M059J (cell line): ENCODE data around the gene STRIT1. TPM values are rescaled to one million over a fixed set of nuclear protein-coding genes. Genes with fewer than 3 reads are reported as not detected.
A peak's percentile ranks its signal among the peaks of the same experiment; 100 is the strongest.
"Not testable (repeated sequence)": the region's sequence is repeated elsewhere in the genome, so short reads cannot be mapped to it uniquely, and the experiment has no call there.

Experiments used
- DNase-seq: peaks from one replicate; pipeline ENCODE4 v3.0.0-alpha.2; 2012; ENCODE audit warnings: low read depth
- total RNA-seq: library from RNA; depleted of rRNA; stranded (reverse); fragments of >200 nt; shearing (Covaris generic); gene quantifications from 2 replicates; pipeline ENCODE4 v1.2.3, GENCODE V29; 2014; rRNA removed

STRIT1 gene
- total RNA-seq, 1 experiment from 2014 or later = not detected

- peak; percentile 40 for DNase-seq
These were observed 22.8 kb downstream of the STRIT1 start for GRCh38 chr3:155270485-155271342.

DNA sequence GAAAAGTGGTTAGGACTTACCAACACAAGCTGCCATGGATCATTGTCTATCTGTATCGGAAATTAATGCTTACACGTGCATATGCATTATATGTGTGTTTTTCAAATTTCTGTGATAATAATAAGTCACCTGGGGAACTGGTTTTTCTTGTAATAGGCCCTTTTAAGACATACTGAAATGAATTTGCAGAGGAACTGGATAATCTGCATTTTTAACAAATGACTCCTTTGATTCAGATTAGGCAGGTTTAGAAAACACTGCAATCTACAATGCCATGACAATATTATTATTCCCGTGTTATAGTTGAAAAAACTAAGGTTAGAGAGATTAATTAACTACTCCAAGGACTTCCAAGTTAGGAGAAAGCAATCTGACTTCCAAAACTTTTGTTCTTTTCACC is 23.4 kb downstream of the STRIT1 start:
- no peak for DNase-seq

GRCh38 chr3:155262855-155263254 is 30.6 kb downstream of the STRIT1 start:
- not testable (repeated sequence) for DNase-seq

DNA sequence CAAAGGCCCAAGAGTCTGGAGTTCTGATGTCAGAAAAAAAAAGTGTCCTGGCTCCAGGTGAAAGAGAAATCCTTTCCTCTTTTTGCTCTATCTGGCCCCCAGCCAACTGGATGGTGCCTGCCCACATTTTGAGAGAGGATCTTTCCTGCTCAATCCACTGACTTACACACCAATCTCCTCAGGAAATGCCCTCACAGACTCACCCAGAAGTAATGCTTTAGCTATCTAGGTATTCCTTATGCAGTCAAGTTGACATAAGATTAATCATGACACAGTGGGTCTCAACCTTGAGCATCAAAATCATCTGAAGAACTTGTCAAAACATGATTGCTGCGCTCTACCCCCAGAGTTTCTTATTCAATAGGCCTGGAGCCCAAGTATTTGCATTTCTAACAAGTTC is 31.2 kb downstream of the STRIT1 start:
- no peak for DNase-seq

- no peak for DNase-seq
These were observed 39.0 kb downstream of the STRIT1 start for GRCh38 chr3:155254445-155254844.

DNA sequence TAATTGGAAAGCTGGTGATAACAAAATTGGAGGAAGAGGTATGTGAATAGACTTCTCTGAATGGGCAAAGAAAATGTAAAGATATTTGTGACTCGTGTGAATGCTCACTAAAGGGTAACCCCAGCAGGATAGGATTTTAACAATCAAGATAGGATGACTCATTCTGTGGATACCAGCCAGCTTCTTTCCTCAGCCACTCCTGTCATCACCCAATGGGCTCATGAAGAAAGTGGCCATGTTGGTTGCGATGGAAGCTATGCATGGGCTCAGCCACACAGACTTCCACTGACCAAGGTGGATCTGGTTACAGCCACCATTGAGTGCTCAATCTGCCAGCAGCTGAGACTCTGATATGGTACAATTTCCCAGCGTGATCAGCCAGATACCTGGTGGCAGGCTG is 40.9 kb downstream of the STRIT1 start:
- peak; percentile 72 for DNase-seq

DNA sequence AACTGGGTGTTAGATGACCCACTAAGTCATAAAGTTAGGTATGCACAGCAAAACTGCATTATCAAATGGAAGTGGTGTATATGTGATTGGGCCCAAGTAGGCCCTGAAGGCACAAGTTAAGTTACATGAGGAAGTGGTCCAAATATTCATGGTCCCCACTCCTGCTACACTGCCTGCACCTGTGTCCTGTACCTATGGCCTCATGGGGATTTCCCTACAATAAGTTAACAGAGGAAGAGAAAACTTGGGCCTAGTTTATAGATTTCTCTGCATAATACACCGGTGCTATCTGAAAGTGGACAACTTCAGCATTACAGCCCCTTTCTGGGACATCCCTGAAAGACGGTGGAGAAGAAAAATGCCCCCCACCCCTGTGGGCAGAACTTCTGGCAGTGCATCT is 41.5 kb downstream of the STRIT1 start:
- DNase-seq = no peak

DNA sequence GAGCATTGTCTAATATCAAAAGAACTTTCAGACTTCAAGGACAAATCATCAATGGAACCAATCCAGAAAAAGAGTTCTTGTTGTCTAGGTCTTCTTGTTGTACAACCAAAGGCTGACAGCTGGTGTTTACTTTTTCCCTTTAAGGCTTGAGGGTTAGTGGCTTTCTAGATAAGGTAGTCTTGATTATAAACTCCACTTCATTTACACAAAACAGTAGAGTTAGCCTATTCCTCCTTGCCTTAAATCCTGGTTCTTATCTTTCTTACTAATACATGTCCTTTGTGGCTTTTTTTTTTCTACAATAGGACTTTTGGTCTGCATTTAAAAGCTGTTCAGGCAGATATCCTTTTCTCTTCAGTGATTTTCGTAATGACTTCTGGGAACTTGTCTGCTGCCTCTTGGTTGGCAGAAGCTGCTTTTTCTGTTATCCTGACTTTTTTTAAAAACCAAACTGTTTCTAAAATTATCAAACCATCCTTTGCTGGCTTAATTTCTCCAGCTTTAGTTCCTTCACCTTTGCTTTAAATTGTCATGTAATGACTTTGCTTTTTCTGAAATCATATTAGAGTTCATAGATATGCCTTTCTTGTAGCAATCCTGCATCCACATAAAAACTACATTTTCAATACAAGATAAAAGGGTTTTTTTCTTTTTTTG is 44.8 kb downstream of the STRIT1 start:
- DNase-seq = no peak

DNA sequence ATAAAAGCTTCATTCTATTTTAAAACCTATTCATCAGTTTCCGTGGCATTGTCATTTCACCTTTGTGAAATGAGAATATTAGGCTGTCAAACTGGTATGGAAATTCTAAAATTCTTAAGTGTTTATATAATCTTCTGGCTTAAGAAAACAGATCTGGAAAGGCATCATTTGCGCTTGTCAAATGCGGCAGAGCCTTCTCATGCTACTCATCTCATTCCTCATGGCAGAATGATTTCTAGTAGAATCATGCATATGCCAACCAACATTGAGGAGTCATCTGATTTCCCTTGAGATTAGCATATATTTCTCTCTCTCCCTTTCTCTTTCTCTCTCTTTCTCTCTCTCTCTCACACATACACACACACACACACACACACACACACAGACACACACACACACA is 48.8 kb downstream of the STRIT1 start:
- DNase-seq = no peak

DNA sequence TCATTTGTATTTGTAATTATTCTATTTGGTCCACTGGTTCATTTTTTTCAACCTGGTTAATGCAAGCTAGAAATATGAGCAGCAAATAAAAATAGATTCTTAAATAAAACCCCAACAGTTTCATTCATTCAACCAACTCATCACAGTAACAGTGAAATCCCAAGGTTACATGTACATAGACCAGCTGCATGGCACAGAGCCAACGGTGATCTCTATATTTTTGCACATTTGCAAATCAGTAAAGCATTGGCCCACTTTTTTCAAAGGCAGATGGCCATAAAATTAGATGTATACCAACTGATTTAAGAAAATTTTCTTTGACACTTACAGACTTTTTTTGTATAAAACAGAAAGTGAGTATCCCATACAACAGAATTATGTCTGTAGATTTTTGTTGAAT is 49.3 kb downstream of the STRIT1 start:
- DNase-seq = no peak

DNA sequence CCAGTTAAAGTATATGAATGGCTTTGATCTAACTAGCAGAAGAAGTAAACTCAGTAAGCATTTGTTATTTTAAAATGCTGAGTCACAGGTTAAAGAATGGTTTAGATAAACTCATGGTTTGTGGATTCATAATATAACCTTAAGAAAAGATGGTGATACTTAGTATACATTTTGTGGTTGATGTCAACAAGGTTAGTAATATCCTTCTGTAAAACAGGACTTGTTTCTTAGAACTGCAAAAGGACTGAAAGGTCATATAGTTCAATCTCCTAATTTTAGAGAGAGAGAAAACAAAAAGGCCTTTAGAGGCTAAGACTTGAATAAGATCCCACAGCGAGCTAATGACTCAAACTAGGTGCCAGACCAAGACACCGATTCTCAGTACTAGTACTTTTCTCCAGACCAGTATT is 50.0 kb downstream of the STRIT1 start:
- DNase-seq = peak; percentile 75

DNA sequence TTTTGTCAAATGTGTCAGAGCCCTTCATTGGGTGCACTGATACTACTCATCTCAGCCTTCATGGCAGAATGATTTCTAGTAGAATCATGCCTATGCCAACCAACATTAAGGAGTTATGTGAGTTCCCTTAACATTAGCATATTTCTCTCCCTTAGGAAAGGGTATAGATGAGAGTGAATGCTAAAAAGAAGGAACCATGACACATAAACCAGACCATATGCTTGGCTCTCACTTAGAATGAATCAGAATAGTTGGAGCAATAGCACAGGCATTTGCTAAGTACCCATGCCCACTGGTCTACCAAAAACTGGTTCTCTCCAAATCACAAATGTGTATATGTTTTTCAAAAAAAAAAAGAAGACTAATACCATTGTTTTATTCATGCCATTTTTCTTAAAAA is 51.1 kb downstream of the STRIT1 start:
- no peak for DNase-seq

DNA sequence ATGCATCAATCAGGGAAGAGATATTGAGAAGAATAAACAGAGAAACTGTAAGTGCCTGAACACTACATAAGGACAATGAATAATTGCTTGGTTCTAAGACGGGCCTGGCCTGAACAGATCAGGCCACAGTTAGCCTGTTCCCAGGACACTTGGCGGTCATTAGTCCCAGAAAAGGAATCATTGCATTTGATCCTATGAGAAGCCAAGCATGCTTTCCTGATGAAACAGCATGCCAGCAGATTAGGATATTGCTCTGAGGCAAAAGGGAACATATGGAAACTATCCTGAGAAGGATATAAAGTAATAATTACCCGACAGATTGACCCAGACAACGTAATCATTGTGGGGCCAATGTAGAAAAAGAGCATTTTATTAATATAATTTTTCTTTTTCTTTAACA is 51.9 kb downstream of the STRIT1 start:
- no peak for DNase-seq

Other genes with a start within 250 kb of the STRIT1 start
- 45.1 and 51.7 TPM in 2 replicates for gene MME, start 213.4 kb downstream of the STRIT1 start, total RNA-seq